Sciatic nerve (tissue), 2 donors: Measurements from ENCODE around the gene USE1. TPM values are rescaled to one million over a fixed set of nuclear protein-coding genes. Genes with fewer than 3 reads are reported as not detected.

ENCODE experiments used
- ATAC-seq: fragments of 200-7000 bp; cut with Tn5 transposase; one replicate; pipeline ENCODE4 v1.9.1; 2020; ENCODE audit warnings: mild to moderate bottlenecking, moderate library complexity
- DNase-seq: peaks from one replicate; pipeline ENCODE4 v3.0.0-alpha.2; 2020; ENCODE audit warnings: low spot score
- intact Hi-C: fragments of 100-400 bp; cut with DNase I; formaldehyde crosslinking; loops from one replicate; pipeline ENCODE4 v1.14.2; 2022
- total RNA-seq: library from RNA; stranded (reverse); fragmentation: NEBNext Ultra II Directional; extraction: Animal tissue kit (Norgen Biotek cat#: 25700); gene quantifications from one replicate; pipeline ENCODE4 v1.2.1, GENCODE V29; 2021
- donor health status: DM: no; HTN: no; CAD: no.
- donor health status: DM: no; HTN: no; CAD: no.

The USE1 gene
- total RNA-seq, 1 donor from 2014 or later = 27.4 TPM

DNA sequence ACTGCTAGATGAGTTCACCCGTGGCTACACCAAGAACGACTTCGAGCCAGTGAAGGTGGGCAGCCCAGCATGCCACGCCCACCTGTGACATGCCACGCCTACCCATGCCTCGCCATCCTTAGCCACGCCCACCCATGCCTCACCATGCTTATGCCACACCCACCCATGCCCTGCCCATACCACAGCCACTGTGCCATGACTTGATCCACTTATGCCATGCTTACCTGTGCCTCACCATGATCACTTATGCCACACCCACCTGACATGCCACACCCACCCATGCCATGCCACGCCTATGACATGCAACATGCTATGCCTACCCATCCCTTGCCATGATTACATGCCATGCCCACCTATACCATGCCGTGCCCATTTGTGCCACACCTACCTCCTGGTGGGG lies 12.9 kb upstream of the USE1 start:
- intact Hi-C loops = loop anchor here (10.0 kb wide), 1 partner anchor 73 kb away; no protein-coding TSS in a partner anchor
- DNase-seq = no peak
- ATAC-seq = no peak

DNA sequence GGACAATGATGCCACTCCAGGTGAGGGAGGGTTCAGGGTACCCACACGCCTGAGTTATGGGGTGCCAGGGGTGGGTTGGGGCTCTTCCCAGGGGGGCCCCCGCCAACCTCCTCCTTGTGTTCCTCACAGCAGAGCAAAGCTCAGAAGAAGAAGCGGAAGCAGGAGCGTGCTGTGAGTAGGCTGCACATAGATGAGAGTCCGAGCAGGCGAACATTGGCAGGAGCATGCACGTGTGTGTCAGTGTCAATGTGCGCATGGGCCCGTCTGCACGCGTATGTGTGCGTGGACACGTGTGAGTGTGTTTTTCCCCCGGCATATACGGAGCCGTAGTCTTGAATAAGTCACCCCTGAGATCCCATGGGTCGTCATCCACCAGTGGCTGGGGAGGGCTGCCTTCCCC lies 12.4 kb upstream of the USE1 start:
- intact Hi-C loops = loop anchor here (10.0 kb wide), 1 partner anchor 72 kb away; no protein-coding TSS in a partner anchor
- ATAC-seq = no peak
- no peak for DNase-seq

DNA sequence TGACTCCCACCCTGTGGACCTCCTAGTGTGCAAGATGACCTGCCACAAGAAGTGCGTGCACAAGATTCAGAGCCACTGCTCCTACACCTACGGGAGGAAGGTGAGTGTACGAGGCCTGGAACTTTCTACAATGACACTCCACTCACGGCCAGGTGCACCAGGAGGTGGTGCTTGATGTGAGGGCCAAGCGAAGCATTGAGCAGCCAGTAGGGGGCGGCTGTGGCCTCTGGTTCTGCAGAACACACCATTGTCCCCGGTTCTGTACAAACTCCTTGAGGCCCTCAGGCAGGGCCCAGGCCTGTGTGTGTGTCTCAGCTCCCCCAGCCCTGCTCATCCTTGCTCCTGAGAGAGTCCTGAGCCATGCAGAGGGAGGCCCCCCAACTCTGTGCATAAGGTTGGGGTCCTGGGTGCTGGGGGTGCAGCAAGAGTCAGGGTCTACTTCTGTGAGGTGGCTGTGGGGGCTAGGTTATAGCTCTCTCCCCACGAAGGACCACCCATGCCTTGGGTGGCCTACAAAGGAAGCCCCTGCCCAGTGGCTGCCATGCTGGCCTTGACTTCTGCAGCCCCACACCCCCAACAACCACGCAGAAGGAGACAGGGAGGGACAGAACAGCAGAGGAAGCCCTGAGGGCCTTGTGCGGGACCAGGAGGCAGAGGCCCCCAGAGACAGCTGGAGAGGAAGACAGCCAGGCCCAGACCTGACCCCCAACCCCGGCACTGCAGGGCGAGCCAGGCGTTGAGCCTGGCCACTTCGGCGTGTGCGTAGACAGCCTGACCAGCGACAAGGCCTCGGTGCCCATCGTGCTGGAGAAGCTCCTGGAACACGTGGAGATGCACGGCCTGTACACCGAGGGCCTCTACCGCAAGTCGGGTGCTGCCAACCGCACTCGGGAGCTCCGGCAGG lies 9.7 kb upstream of the USE1 start:
- intact Hi-C loops = loop anchor here (10.0 kb wide), 1 partner anchor 69 kb away; no protein-coding TSS in a partner anchor
- DNase-seq (no peak), ATAC-seq (peak; percentile 55)

DNA sequence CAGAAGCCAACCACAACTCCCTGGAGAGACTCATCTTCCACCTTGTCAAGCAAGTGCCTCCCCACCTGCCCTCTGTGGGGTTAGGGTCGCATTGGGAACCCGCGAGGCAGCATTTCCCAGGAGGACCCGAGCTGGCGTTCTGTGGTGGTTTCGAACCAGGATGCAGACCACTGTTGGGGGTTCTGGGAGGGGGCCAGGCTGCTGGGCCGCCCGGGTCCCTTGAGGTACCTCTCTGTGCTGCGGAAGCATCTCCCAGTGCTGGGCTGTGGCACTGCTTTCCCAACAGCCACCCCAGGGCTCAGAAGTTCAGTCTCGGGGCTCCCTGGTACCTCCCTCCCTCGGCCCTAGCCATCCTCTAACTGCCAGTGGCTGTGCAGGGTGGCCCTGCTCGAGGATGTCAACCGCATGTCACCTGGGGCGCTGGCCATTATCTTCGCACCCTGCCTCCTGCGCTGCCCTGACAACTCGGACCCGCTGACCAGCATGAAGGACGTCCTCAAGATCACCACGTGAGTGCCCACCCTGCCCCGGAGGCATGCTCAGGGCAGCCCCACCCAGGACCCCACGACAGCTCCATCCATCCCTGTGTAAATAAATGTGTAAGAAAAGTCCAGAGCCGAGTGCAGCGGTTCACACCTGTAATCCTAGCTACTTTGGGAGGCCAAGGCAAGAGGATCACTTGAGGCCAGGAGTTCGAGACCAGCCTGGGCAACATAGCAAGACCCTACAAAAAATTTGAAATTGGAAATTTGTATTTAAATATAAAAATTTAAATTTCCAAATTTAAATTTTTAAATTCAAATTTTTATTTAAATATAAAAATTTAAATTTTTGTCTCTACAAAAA lies 8.2 kb upstream of the USE1 start:
- DNase-seq = no peak
- ATAC-seq = no peak
- intact Hi-C loops = loop anchor here (10.0 kb wide), 1 partner anchor 68 kb away; no protein-coding TSS in a partner anchor

DNA sequence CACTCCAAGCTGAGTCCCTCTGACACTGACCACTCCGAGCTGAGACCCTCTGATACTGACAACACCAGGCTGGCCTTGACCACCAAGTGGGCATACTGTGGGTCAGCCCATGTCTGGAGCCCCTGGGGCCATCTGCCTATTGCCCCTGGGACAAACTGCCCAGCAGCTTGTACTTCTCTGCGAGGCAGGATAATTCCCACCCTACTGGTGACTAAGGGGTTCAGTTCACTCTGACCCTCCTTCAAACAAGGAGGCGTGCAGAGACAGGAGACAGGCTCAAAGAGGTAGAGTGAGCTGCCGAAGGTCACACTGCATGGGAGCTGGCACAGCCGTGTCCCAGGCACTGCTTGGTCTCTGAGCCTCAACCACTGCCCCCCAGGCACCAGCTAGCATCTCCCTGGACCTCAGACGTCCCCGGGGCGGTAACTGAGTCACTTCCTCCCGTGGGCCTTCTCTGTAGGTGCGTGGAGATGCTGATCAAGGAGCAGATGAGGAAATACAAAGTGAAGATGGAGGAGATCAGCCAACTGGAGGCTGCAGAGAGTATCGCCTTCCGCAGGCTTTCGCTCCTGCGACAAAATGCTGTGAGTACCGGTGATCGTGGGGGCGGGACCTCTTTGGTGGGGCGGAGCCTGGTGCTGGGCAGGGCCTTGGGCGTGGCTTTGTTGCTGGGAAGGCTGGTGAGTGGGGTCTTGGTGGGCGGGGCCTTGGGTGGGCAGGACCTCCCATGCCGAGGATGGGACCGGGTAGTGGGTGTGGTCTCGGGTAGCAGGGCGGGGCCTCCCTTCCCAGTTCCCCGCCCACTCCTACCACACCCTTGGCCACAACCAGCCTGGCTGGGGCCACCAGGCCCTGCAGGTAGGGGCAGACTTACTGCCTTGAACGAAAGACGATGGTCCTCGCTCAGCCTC lies 5.8 kb upstream of the USE1 start:
- ATAC-seq (no peak), DNase-seq (no peak)
- intact Hi-C loops = loop anchor here (10.0 kb wide), 1 partner anchor 65 kb away; no protein-coding TSS in a partner anchor

DNA sequence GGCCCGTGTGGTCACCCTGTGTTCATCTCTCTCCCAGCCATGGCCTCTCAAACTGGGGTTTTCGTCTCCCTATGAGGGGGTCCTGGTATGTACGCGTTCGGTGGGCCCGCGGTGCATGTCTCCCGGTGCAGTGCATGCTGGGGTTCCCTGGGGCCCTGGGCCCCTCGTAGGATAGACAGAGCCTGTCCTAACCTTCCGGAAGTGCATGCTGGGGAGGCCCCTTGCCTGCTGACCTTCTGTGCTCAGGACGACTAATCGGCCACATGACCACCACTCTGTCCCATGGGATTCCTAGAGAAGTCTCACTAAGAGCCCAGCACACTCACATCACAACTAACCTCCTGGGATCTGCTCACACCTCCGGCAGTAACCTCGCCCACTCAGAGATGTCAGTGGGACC lies 4.9 kb upstream of the USE1 start:
- intact Hi-C loops = no loop called here
- DNase-seq = no peak
- no peak for ATAC-seq

DNA sequence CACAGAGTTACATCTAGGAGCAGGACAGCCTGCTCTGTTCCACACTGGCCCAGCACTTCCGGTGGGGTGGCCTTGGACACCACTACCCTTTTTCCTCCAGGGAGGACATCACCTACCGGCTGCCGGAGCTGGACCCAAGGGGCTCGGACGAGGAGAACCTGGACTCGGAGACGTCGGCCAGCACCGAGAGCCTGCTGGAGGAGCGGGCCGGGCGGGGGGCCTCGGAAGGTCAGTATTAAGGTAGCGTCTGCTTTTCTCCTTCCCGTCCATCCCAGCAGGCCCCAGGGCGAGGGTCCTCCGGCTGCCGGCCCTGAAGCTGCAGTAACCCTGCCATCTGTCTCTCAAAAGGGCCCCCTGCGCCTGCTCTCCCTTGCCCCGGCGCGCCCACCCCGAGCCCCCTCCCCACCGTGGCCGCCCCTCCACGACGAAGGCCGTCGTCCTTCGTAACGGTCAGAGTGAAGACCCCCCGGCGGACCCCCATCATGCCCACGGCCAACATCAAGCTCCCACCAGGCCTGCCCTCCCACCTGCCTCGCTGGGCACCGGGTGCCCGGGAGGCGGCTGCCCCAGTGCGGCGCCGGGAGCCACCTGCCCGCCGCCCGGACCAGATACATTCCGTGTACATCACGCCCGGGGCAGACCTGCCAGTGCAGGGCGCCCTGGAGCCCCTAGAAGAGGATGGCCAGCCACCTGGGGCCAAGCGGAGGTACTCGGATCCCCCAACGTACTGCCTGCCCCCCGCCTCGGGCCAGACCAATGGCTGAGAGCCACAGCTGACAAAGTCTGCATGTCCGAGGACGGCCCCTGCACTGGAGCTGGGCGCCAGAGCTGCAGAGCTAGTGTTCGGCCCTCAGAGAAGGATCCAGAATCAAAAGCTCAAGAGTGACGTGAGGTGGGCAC lies 3.4 kb upstream of the USE1 start:
- intact Hi-C loops = no loop called here
- DNase-seq (no peak), ATAC-seq (no peak)

DNA sequence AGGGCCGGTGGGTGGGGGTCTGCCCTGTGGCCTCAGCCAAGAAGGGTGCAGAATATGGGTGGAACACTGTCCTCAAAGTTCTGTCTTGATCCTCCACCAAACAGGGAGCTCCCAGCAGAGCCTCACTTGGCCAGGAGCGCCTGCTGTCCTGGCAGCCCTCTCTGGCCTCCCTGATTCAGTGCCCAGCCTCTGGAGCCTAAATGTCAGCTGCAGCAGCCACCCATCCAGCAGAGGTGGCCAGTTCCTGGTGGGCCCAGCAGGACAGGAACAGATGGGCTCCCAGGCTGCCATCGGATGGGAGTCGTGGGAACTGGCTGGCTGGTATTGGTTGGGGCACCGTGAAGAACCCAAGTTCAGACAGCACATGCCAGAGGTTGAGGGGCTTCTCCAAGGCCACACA lies 1.8 kb upstream of the USE1 start:
- DNase-seq = no peak
- ATAC-seq = no peak
- intact Hi-C loops = no loop called here

DNA sequence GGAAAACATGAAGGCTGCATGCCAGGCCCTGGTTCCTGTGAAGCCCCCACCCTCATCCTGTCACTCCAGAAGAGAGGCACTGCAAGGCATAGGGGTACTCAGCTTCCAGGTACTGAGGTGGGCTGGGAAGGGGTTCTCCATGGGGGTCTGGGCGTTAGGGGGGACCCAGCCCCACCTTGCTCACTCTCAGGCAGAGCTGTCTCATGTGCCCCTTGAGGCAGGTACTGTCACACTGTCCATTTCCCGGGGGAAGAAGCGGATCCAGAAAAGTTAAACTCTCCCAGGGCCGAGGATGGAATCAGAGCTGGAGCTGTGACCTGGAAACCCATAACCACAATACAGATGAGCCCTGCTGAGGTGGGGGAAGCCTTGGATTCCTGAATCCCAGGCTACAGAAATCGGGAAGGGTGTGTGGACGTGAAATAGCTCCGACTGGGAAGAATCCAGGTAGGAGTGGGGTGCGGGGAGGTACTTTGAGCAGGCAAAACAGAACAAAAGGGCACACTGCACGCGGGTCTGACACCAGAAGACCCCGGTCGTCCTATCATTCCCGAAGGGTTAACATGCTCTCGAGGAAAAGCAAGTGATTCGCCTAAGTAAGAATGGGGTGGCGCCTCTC lies 540 bp upstream of the USE1 start:
- no peak for ATAC-seq
- DNase-seq = no peak
- intact Hi-C loops = no loop called here

DNA sequence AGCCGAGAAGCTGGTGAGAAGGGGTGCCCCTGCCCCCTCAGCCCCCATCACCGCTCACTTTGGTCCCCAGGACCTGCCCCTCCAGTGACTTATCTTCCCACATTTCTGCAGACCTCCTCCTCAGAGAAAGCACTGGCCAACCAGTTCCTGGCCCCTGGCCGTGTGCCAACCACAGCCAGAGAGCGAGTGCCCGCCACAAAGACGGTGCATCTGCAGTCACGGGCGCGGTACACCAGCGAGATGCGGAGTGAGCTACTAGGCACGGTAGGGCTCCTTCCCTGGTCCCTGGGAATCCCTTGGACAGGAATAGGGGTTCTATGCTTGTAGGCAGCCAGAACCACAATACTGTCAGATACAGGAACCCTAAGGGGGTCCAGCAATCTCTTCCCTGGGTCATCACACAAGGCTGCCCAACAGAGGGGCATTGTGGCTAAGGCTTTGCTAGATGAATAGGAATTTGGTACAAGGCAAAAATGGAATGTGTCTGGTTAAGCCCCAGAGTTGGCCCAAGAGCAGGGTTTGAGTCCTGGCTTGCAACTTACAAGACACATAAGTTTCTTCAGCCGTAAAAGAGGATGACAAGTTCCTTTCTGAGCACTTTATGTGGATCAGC lies 1.0 kb downstream of the USE1 start:
- intact Hi-C loops = no loop called here
- no peak for ATAC-seq
- no peak for DNase-seq

DNA sequence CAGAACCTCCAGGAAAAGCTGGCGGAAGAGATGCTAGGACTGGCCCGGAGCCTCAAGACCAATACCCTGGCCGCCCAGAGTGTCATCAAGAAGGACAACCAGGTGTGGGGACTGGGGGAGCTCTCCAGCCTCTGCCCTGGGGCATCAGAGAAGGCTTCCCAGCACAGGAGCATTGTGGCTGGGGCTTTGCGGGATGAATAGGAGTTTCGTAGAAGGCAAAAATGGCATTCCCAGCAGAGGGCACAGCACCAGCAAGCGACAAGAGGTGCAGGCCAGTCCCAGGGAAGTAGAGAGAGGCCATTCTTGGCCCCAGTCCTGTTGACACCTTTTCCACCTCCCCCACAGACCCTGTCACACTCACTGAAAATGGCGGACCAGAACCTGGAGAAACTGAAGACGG lies 4.1 kb downstream of the USE1 start:
- ATAC-seq (no peak), DNase-seq (no peak)
- intact Hi-C loops = loop anchor here (1.0 kb wide), 1 partner anchor 34 kb away; no protein-coding TSS in a partner anchor

DNA sequence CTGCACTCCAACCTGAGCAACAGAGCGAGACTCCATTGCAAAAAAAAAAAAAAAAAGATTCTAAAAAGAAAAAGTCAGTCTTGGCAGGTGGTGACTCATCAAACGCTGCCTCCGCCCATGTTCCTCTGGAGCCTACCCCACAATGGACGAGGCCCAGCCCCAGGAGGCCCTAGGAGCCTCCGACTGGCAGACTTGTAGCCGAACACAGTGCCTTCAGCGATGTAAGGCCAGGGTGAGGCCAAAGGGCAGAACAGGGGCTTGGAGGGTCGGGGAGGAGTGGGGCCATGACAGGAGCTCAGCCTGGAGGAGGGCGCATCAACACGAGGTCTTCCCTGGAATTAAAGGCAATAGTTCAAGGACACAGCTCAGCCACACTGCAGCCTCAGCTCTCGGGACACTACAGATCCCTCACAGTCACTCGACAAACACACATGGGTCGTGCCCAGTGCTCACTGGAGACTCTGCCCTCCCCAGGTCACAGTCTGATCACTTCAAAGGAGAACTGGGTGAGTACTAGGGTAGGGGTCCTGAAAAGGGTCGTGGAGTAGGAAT lies 5.1 kb downstream of the USE1 start:
- ATAC-seq (no peak), DNase-seq (no peak)
- intact Hi-C loops = no loop called here

DNA sequence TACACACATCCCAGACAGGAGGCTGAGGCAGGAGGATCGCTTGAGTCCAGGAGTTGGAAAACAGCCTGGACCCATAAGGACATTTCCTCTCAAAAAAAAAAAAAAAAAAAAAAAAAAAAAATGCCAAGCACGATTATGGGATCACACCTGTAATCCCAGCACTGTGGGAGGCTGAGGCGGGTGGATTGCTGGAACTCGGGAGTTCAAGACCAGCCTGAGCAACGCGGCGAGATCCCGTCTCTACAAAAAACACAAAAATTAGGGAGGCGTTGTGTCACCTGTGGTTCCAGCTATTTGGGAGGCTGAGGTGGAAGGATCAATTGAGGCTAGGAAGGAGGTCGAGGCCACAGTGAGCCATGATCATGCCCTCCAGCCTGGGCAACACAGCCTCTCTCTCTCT lies 9.9 kb downstream of the USE1 start:
- ATAC-seq = no peak
- intact Hi-C loops = no loop called here
- no peak for DNase-seq

DNA sequence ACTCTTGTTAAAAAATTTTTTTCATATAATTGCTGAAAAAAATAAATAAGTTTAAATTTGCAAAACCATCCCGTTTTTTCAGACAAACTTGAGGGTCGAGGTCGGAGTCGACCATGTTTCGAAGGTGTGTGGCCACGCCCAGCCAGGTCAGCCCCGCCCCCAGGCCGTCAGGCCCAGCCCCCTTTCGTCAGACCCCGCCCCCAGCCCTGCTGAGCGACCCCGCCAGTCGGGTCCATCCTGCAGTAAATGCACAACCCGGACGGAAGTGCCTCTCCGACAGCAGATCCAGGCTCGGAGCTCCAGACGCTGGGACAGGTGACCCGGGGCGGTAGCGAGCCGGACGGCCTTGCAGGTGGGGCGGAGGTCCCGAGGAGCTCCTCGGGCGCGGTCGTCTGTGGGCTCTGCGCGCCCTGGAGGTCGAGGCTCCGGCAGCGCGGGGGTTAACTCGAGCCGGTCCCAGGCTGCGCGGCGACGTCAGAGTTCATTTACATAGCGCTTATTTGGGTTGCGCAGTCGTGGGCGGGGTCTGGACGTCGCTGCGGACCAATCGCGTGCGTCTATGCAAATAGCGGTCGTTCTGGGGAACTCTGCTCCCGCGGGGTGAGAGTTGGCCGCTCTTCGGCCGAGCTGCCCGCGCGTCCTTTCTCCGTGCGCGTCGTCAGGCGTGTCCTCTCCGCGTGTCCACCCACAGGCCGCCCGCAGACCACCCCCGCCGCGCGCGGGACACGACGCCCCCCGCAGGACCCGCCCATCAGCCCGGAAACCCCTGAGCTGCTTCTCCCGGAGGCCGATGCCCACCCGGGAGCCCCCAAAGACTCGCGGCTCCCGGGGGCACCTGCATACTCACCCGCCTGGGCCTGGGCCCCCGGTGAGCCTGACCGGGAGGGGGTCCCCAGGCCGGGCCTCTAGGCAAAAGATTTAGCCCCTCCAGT lies 11.1 kb downstream of the USE1 start, which contains the start of gene OCEL1:
Gene OCEL1, plus strand, starts transcription at position 225 of the 932 bp plus-strand sequence. Its CDS starts 22 bp downstream, at position 247.
- peak; percentile 99 for DNase-seq
- intact Hi-C loops = no loop called here
- ATAC-seq = peak; percentile 98

DNA sequence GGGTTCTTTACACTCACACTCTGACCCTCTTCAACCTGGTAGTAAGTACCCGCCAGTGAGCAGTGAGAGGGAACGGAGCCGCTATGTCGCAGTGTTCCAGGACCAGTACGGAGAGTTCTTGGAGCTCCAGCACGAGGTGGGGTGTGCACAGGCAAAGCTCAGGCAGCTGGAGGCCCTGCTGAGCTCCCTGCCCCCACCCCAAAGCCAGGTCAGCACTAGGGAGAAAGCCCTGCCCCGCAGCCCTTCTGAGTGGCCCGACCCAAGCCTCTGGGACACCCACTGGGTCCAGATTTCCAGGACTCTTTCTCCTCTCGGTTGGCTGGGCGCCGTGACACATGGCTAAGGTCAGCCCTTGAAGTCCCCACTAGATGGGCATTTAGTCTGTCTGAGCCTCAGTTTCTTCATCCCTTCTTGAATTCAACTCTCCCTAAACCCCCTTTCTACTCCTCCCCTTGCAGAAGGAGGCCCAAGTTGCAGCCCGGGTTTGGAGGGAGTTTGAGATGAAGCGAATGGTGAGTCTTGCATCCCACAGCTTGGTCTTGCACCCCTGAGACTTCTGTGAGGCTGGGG lies 12.7 kb downstream of the USE1 start:
- DNase-seq = no peak
- no peak for ATAC-seq
- intact Hi-C loops = no loop called here
